Measurements from ENCODE around the gene MINK1.

MINK1 gene

DNA sequence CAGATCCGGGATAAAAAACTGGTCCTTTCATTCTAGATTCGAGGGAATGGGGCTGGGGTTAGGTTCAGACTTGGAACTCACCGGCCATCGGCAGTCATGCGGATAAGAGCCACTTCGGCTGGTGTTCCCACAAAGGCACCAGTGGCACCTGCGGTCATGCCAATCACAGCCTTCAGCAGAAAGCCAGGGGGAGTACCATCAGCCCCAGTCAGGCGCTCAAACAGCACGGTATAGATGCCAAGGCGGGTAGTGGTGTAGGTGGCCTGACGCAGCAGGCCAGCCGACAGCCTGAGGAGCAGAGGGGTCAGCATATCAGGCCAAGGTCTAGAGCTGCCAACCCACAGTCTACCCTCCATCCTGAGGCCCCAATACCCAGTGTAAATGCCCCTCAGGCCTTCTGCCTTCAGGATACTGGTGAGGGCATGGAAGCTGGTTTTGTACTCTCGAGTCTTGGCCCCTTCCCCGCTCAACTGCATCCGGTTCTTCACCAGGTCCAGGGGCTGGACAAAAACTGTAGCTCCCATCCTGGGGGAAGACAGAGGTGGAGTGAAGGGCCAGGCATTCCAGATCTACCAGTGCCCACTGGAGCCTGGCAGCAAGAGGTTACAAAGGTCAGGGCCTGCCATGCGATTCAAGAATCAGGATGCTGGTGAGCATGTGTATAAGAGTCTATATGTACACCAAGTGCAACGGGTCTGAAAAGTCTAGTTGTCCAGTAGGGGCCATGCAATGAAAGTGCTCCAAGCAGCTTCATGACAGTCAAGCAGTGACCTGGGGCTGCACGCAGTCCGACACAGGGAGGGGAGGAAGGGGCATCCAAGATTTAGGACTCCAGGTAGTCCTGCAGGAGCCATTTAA is 105.8 kb downstream of the MINK1 start:
- peak in 1 of 2 experiments; percentile 48 for DNase-seq

DNA sequence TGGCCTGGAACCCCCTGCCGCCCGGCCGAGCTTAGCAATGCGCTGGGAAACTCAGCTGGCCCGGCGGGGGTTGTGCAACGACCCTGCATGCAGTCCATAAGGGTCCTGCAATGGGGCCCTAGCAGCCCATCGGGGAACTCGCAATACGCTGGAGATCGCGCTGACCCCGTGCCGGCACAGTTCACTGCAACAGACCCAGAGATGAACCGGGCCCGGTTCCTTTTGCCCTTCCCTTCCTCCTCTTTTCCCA is 106.3 kb downstream of the MINK1 start:
- peak in 1 of 2 experiments; percentile 52 for DNase-seq

DNA sequence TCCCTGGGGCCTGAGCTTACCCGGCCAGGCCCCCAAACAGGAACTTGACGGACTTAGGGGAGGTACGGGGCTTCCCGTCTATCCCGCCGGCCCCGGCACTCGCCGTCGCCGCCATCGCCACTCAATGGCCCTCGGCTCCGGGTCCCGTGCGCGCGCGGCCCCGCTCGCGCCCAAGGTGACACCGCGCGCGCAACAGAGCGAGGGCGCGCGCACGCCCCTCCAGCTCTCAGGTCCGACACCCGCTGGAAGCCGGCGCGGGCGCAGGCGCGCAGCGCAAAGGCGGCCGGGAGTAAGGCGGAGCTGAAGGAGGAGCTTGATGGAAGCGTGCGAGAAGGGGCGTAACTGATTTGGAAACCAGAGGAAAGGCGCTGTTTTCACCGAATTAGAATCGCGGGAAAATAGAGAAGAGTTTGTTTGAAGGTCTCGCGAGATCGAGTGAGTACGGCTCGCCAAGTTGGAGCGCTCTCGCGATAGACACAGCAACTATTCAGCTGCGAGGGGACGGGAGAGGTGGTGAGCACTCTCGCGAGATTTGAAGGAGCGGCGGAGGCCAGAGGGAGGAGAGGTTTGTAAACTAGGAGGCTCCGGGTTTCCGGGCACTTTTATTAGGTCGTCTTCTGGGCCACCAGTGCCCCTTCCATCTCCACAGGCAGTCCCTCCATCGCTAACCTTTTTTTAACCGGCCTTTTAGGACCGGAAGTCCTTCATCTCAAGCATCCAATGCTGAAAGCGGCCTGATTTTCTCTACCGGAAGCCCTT is 106.8 kb downstream of the MINK1 start, which contains the start of the genes RNF167 and SLC25A11:
RNF167 (plus strand) TSS at position 473 of the 759 bp plus-strand sequence. CDS start 642 bp downstream, outside the sequence.
SLC25A11 (minus strand) TSS at position 251 of the 759 bp plus-strand sequence; CDS start at position 115, 136 bp downstream.
- DNase-seq, result peak; percentile 99

DNA sequence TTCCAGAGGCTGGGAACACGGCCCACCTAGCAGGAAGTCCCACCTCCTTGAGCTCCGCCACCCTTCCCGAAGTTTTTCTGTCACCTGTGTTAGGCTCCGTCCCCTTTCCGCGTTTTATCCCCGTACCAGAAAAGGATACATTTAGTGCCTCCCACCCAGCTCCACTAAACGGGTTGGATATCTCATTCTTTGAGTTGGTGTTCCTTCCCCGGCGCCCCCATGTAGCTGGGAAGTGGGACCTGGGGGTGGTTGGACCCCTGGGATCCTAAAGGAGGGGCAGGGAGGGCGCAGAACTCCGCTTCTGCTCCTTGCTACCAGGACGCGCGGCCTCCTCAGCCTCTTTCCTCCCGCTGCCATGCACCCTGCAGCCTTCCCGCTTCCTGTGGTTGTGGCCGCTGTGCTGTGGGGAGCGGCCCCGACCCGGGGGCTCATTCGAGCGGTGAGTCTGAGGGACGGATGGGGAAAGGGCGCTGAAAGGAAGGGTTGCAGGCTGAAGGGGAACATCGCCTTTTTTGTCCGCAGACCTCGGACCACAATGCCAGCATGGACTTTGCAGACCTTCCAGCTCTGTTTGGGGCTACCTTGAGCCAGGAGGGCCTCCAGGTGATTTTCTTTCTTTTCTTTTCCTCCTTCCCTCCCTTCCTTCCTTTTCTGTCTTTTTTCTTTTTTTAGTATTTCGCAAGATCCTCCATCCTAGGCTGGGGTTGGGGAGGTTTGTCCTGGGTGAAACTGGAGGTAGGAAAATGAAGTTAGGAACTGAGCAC is 107.6 kb downstream of the MINK1 start:
- no peak for DNase-seq

DNA sequence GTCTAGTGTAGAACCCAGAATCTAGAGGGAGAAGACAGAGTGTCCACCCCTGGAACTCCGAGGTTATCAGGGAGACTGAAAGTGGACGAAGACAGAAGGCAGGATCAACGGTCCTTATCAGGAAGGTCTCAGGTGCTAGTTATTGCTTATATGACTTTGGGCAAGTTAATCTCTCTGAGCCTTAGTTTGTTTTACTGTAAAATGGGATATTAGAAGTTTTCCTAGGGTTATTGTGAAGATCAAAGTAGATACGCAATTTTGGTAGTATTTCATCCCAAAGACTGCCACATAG is 108.1 kb downstream of the MINK1 start:
- DNase-seq, result no peak

DNA sequence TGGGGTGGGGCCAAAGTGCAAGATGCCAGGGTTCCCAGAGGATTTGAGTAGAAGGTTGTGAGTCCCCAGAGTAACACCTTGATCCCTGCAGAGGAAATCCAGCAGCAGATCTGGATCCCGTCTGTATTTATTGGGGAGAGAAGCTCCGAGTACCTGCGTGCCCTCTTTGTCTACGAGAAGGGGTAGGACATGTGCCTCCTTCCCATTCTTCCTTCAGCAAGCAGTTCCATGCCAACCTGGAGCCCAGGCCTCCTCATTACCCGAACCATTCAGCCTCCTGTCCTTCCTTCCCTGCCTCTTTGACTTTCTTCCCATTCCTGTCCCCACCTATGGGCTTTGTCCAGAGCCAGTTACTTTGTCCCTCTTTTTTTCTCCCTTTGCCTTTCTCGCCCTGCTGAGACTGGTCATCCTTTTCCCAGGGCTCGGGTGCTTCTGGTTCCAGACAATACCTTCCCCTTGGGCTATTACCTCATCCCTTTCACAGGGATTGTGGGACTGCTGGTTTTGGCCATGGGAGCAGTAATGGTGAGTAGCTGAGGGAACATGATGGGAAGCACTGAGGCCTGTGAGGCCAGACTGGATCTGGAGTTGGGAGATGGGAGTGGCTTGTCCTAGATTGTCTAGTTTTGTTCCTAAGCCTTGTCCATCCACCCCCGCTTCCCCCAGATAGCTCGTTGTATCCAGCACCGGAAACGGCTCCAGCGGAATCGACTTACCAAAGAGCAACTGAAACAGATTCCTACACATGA is 109.8 kb downstream of the MINK1 start:
- DNase-seq, result no peak

DNA sequence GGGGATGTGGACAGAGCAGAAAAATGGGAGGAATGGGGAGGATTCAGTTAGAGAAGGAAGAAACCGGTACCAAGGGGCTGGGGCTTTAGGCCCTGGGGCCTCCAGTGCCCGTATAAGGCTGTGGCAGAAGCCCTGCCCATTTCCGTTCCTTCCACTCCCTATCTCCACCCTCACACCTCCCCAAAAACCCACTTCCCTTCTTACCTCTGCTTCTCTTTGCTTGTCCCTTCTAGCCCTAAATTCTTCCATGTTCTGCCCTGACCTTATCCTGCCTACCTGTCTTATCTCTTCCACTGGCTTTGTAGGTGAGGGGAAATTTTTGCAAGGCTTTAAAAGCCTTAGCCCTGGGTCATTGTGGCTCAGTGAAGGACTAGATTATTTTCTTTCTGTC is 111.0 kb downstream of the MINK1 start:
- no peak for DNase-seq

DNA sequence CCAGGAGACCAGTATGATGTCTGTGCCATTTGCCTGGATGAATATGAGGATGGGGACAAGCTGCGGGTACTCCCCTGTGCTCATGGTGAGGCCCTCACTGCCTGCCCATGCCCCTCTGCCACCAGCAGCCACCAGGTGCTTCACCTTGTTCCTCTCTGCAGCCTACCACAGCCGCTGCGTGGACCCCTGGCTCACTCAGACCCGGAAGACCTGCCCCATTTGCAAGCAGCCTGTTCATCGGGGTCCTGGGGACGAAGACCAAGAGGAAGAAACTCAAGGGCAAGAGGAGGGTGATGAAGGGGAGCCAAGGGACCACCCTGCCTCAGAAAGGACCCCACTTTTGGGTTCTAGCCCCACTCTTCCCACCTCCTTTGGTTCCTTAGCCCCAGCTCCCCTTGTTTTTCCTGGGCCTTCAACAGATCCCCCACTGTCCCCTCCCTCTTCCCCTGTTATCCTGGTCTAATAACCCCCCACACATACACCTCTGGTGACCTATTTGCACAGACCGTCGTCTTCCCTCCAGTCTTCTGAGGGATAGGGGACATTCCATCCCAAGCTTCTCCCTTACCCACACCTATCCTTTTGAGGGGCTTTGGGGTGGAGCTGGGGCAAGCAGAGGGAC is 111.5 kb downstream of the MINK1 start:
- DNase-seq, result no peak

DNA sequence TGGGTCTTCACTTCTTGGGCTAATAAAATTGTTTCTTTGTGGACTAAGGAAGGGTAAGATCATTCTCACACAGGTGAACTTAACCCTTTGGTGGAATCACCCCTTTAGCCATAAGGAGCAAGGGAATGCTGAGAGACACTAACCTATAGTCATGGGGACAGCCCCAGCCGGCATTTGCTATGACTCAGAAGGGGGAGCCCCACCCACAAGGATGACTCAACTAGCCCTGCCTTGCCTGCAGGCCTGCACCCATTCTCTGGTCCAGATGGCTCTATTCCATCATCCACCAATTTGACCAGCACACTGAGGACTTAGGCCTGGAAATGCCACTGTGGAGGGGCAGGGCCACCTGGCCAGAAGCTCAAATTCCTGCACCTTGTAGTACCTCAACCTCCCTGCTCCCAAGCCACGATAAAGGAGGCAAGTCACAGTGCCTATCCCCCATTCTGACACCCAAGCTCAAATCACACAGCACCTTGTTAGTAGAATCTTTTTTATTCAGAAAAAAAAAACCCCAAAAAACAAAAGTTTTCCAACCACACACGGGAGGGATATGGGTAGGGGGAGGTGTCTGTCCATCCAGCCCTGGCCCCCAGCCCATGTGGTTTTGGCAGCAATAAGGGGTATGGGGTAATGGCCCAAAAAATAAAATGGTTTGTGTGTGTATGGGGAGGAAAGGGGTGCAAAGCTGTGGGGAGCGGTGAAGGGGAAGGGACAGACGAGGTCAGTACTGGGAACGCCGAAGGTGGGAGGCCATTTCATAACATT is 112.2 kb downstream of the MINK1 start:
- DNase-seq, result no peak

DNA sequence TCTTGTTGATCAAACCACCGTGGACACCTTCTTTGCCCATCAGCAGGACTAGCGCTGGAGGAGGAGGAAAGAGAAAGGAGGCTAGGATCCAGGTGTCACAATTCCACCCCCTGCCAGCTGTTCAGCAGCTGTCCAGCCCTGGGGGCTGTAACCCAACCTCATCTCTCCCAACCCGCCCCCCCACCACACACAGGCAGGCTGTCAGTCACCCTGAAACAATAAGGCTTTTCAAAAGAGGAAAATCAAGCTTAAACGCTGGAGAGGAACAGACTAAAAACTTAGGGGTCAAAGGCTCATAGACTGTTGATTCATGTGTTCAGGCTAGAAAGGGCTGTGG is 112.8 kb downstream of the MINK1 start:
- no peak for DNase-seq

DNA sequence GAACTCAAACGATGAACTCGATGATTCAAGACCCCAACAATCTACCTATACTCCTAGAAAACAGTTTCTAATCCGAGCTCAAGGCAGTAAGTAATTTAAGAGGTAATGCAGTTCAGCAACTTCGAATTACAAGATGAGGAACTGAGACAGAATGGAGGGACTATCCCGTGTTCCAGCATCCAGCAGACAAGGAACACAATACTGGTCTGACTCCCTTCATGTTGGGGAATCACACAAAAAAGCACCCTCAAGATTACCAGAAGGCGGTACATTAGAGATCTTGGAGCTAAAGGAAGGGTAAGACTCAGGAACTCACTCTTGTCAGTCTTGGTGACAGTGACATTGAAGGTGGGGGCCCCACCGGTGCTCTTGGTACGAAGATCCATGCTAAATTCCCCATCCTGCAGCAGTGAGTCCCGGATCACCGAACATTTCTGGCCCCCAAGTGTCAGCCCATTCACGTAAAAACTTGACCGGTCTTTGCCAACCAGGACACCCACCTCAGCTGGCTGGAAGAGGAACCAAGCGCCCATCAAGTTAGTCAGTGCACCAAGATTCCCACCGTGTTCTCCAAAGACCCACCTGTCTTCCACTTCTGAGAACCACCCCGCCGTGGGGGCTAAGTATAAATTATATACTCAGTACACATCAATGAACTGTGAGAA is 113.3 kb downstream of the MINK1 start:
- no peak for DNase-seq

DNA sequence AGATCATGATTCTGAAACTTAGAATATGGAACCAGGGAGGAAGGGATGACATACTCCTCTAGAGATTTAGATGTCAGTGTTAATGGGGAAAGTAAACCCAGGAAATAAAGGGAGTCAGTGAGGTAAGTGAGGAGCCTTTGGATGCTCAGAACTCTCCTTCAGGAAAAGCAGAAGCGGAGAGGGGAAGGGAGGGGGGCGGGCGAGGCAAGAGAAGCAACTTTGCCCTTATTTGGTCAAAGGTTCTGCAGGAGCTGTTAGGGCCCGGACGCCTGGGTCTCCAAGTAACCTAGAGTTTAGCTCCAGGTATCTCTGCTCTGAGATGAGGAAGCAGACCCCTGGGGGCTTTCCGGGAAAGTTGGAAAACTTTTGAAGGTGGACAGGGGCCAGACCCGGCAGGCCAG is 113.9 kb downstream of the MINK1 start:
- no peak for DNase-seq

All from NCI-H524 (cell line).